Measurements from ENCODE around the gene NEK9. TPM values are rescaled to one million over a fixed set of nuclear protein-coding genes. Genes with fewer than 3 reads are reported as not detected.

NEK9 gene
- total and polyA plus RNA-seq, 10 of the 15 experiments (the other 5 are each of a cell fraction or from before 2014, with no cell fraction given): 6.0 to 78.8 (median 44.7) TPM

DNA sequence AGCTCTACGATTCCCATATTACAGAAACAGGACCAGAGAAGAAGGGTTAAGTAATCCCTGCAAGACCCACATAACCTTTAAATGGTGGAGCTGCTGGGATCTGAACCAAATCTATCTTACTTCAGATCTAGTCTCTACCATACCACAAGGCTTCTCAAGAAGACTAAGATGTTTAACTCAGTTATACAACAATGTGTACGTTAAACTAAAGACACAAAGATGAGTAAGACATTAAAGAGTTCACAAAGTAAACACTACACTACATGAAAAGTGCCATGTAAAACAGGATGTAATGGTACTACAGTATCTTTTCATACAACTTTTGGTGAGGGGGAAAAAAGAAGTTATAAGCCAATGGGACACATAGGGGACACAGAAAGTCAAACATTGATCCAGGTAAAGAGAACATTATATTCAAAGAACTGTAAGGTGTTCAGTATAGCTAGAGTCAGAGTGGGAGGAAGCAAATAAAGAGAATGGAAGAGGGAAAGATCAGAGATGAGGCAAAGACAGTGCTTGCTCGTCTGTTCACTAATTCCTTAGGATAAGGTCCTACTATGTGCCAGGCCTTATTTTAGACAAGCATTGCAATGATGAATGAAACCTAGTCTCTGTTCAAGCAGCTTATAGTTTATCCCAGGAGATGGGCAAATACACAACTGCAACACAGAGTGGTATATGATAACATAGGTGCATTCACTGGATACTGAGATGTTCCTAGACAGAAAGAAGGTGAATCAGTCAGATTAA, 41.9 kb upstream of the NEK9 start:
- ChIA-PET RAD21 (ENCODE audit: unreplicated experiment) (interaction anchor here (0.5 kb wide), 1 partner anchor 129 kb away, joined by 4 read pairs; no protein-coding TSS in a partner anchor), CTCF (interaction anchor here (0.9 to 1.3 kb wide), 2 partner anchors 26 to 127 kb away, joined by 3 to 4 read pairs; no protein-coding TSS in a partner anchor), POLR2A (interaction anchor here (0.9 kb wide), 1 partner anchor 23 kb away, joined by 3 read pairs; no protein-coding TSS in a partner anchor), SMC1A (ENCODE audit: uncharacterized antibody, unreplicated experiment) (interaction anchor here (0.7 to 1.6 kb wide), 2 partner anchors 8 to 13 kb away, joined by 3 to 5 read pairs; no protein-coding TSS in a partner anchor)
- 69% methylated on average over 3 of the region's 3 CpGs for WGBS (ENCODE audit: insufficient coverage, insufficient replicate concordance, low lambda C conversion rate, missing lambda C conversion rate)
- no peaks in the 10 kb centered on the region; the same call in none of the 2 replicates for H4K20me1 ChIP-seq (ENCODE audit: control insufficient read depth, insufficient read depth)
- no peak overlapping the region for H3K4me2 ChIP-seq (ENCODE audit: control insufficient read depth, insufficient read depth)
- in situ Hi-C loops (cut with MboI): no loop called here
- no peak overlapping the region for H2AFZ ChIP-seq (ENCODE audit: control insufficient read depth, low read depth, low read length)
- no peak for DNase-seq (ENCODE audit: low read depth, low spot score)
- no TSS peak for BruUV-seq (replicated peaks)
- no peak for FAIRE-seq
- H3K36me3 ChIP-seq (ENCODE audit: control insufficient read depth in 2 of 2, insufficient read depth in 2 of 2, low read length in 1 of 2): peaks cover 0 to 6% of the 10 kb centered on the region in 2 experiments; a peak in 1 of 4 replicates
- H3K4me3 ChIP-seq: no peak overlapping the region
- no peaks in the 10 kb centered on the region for H3K9me3 ChIP-seq (replicated peaks; ENCODE audit: control insufficient read depth, insufficient read depth, low read length)
- no peaks in the 10 kb centered on the region; the same call in 1 of the 2 replicates for H3K4me1 ChIP-seq (ENCODE audit: control insufficient read depth, insufficient read depth, low read length)
- intact Hi-C loops (cut with micrococcal nuclease; ENCODE audit: unreplicated experiment): no loop called here
- no peaks in the 10 kb centered on the region for H3K27me3 ChIP-seq (replicated peaks in 1 of 2; ENCODE audit: control insufficient read depth in 2 of 2, insufficient read depth in 2 of 2, low read length in 1 of 2)
- no peak for ATAC-seq
- no peak overlapping the region for H3K9ac ChIP-seq (ENCODE audit: control insufficient read depth, insufficient read depth, low read length)
- TF ChIP-seq, protein P1, sequence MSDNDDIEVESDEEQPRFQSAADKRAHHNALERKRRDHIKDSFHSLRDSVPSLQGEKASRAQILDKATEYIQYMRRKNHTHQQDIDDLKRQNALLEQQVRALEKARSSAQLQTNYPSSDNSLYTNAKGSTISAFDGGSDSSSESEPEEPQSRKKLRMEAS (IDR thresholded peaks at IDR 0.05; ENCODE audit: low read depth, low read length): no peak
- TF ChIP-seq, protein P2, sequence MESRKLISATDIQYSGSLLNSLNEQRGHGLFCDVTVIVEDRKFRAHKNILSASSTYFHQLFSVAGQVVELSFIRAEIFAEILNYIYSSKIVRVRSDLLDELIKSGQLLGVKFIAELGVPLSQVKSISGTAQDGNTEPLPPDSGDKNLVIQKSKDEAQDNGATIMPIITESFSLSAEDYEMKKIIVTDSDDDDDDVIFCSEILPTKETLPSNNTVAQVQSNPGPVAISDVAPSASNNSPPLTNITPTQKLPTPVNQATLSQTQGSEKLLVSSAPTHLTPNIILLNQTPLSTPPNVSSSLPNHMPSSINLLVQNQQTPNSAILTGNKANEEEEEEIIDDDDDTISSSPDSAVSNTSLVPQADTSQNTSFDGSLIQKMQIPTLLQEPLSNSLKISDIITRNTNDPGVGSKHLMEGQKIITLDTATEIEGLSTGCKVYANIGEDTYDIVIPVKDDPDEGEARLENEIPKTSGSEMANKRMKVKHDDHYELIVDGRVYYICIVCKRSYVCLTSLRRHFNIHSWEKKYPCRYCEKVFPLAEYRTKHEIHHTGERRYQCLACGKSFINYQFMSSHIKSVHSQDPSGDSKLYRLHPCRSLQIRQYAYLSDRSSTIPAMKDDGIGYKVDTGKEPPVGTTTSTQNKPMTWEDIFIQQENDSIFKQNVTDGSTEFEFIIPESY (IDR thresholded peaks at IDR 0.05): no peak
- TF ChIP-seq BCL11A (IDR thresholded peaks at IDR 0.05; ENCODE audit: low read depth, low read length): no peak
- TF ChIP-seq SMC3 (IDR thresholded peaks at IDR 0.05; ENCODE audit: borderline replicate concordance, low read length): no peak
- no peak overlapping the region for H3K27ac ChIP-seq (ENCODE audit: control insufficient read depth, insufficient read depth)
- H3K79me2 ChIP-seq (ENCODE audit: control insufficient read depth, insufficient read depth, low read length): peaks cover 78% of the 10 kb centered on the region
